GM21825 (cell line): Measurements from ENCODE around the gene KRT2.

Experiments
- ATAC-seq: cut with Tn5 transposase; IDR thresholded peaks from one replicate; pipeline ENCODE4 v1.9.1; 2021; ENCODE audit warnings: mild to moderate bottlenecking, moderate library complexity; ENCODE audit not compliant: unreplicated experiment

KRT2 gene

GRCh38 chr12:52643233-52644077 lies 8.6 kb downstream of the KRT2 start:
- no peak for ATAC-seq

- ATAC-seq, result no peak
Measured at GRCh38 chr12:52641468-52641867, 10.5 kb downstream of the KRT2 start.

GRCh38 chr12:52637299-52637698 lies 14.7 kb downstream of the KRT2 start:
- ATAC-seq, result no peak

- ATAC-seq, result no peak
Measured at GRCh38 chr12:52636592-52637258, 15.3 kb downstream of the KRT2 start.

- ATAC-seq, result no peak
Measured at GRCh38 chr12:52636189-52636588, 15.8 kb downstream of the KRT2 start.

GRCh38 chr12:52634266-52635056 lies 17.6 kb downstream of the KRT2 start:
- ATAC-seq, result no peak

GRCh38 chr12:52633383-52633782 lies 18.6 kb downstream of the KRT2 start:
- ATAC-seq, result no peak

- no peak for ATAC-seq
Measured at GRCh38 chr12:52632656-52633055, 19.4 kb downstream of the KRT2 start.

- ATAC-seq, result no peak
Measured at GRCh38 chr12:52631676-52632459, 20.1 kb downstream of the KRT2 start.

- ATAC-seq, result no peak
Measured at GRCh38 chr12:52631264-52631663, 20.7 kb downstream of the KRT2 start.

- no peak for ATAC-seq
Measured at GRCh38 chr12:52630599-52631200, 21.3 kb downstream of the KRT2 start.

- ATAC-seq, result no peak
Measured at GRCh38 chr12:52630008-52630500, 22.0 kb downstream of the KRT2 start.

- no peak for ATAC-seq
Measured at GRCh38 chr12:52629281-52630007, 22.6 kb downstream of the KRT2 start.

- no peak for ATAC-seq
Measured at GRCh38 chr12:52628841-52629240, 23.2 kb downstream of the KRT2 start.

- ATAC-seq, result no peak
Measured at GRCh38 chr12:52628111-52628507, 23.9 kb downstream of the KRT2 start.

GRCh38 chr12:52627395-52628110 lies 24.5 kb downstream of the KRT2 start:
- ATAC-seq, result no peak

- ATAC-seq, result no peak
Measured at GRCh38 chr12:52622349-52622748, 29.7 kb downstream of the KRT2 start.

GRCh38 chr12:52618866-52619265 lies 33.1 kb downstream of the KRT2 start:
- ATAC-seq, result no peak

- ATAC-seq, result no peak
Measured at GRCh38 chr12:52618216-52618615, 33.8 kb downstream of the KRT2 start, which contains the start of gene KRT73. Gene KRT73 (minus strand): TSS chr12:52618559. CDS start chr12:52618524, 35 bp downstream.
